Neural progenitor cell (in vitro differentiated cells): ENCODE measurements around the gene MS4A10.

Experiments used
- EZH2 ChIP-seq: fragments of 200-600 bp; sonication (generic); IDR thresholded peaks from 2 replicates; pipeline ENCODE4 v1.6.1; 2017; ENCODE audit warnings: antibody characterized with exemption, mild to moderate bottlenecking, moderate library complexity
- TF ChIP-seq, protein P1 (sequence below): fragments of 200-600 bp; sonication (generic); IDR thresholded peaks from 2 replicates; pipeline ENCODE4 v1.5.1; 2017; ENCODE audit warnings: antibody characterized with exemption, mild to moderate bottlenecking

DNA sequence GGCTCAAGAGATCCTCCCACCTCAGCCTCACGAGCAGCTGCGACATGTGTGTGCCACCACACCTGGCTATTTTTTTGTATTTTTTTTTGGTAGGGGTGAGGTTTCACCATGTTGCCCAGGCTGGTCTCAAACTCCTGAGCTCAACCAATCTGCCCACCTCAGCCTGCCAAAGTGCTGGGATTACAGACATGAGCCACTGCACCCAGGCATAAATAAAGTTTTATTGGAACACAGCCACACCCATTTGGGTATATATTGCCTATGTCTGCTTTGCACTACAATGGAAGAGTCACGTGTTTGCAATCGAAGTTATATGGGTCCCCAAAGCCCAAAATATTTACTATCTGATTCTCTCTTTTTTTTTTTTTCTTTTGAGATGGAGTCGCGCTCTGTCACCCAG, 30.2 kb upstream of the MS4A10 start:
- TF ChIP-seq EZH2, result no peak
- TF ChIP-seq, protein P1, sequence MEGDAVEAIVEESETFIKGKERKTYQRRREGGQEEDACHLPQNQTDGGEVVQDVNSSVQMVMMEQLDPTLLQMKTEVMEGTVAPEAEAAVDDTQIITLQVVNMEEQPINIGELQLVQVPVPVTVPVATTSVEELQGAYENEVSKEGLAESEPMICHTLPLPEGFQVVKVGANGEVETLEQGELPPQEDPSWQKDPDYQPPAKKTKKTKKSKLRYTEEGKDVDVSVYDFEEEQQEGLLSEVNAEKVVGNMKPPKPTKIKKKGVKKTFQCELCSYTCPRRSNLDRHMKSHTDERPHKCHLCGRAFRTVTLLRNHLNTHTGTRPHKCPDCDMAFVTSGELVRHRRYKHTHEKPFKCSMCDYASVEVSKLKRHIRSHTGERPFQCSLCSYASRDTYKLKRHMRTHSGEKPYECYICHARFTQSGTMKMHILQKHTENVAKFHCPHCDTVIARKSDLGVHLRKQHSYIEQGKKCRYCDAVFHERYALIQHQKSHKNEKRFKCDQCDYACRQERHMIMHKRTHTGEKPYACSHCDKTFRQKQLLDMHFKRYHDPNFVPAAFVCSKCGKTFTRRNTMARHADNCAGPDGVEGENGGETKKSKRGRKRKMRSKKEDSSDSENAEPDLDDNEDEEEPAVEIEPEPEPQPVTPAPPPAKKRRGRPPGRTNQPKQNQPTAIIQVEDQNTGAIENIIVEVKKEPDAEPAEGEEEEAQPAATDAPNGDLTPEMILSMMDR, result no peak
